ENCODE data around the gene DCUN1D5. TPM values are rescaled to one million over a fixed set of nuclear protein-coding genes. Genes with fewer than 3 reads are reported as not detected.

Gene DCUN1D5
- total and polyA plus RNA-seq, 2 of the 8 experiments (the other 6 are each of a cell fraction or from before 2014, with no cell fraction given), result 76.1 to 95.4 TPM

GRCh38 chr11:103076361-103076760, 15.6 kb downstream of the DCUN1D5 start:
- 85% methylated on average over 3 of the region's 3 CpGs; no CpG with 5 or more reads in 1 of the 2 experiments for WGBS, 2 experiments (ENCODE audit: extremely low coverage in 1 of 2, insufficient coverage in 1 of 2, insufficient read length in 1 of 2, insufficient replicate concordance in 2 of 2, low coverage in 1 of 2, low lambda C conversion rate in 2 of 2, missing lambda C conversion rate in 1 of 2)
- H3K4me1 ChIP-seq (replicated peaks in 1 of 4; ENCODE audit: control insufficient read depth in 3 of 4, insufficient read depth in 4 of 4, low read length in 3 of 4), result no peaks in the 10 kb centered on the region
- peaks cover 9 to 64% (median 32%) of the 10 kb centered on the region in 4 experiments for H3K36me3 ChIP-seq (ENCODE audit: control insufficient read depth in 2 of 4, insufficient read depth in 4 of 4, low read length in 3 of 4)
- no peak overlapping the region for H2BK120ac ChIP-seq (replicated peaks; ENCODE audit: low read depth, low read length)
- H2BK12ac ChIP-seq (ENCODE audit: low read depth, low read length), result no peak overlapping the region
- no peaks in the 10 kb centered on the region for H3K9me3 ChIP-seq (ENCODE audit: insufficient read depth in 2 of 2, low read depth in 1 of 2, low read length in 1 of 2)
- peaks cover 2 to 9% of the 10 kb centered on the region in 2 experiments for H4K20me1 ChIP-seq (replicated peaks in 1 of 2; ENCODE audit: control insufficient read depth in 1 of 2, insufficient read depth in 2 of 2, low read length in 2 of 2)
- no peak overlapping the region for H2BK15ac ChIP-seq (ENCODE audit: low read length)
- H2BK20ac ChIP-seq (ENCODE audit: low read length), result no peak overlapping the region
- no peak overlapping the region for H3K27ac ChIP-seq (ENCODE audit: low read depth, low read length)
- TF ChIP-seq CBX8 (IDR thresholded peaks at IDR 0.05; ENCODE audit: borderline replicate concordance, low read depth, low read length) (no peak), TEAD4 (IDR thresholded peaks at IDR 0.05; ENCODE audit: low read depth, low read length) (no peak), NRF1 (IDR thresholded peaks at IDR 0.05; ENCODE audit: low read depth, low read length) (no peak), MAFK (IDR thresholded peaks at IDR 0.05; ENCODE audit: low read depth, low read length) (no peak)
- H3K9ac ChIP-seq (replicated peaks in 1 of 4; ENCODE audit: extremely low read depth in 1 of 4, low read depth in 3 of 4, low read length in 3 of 4), result no peak overlapping the region
- ChIA-PET POLR2A (ENCODE audit: partially characterized antibody) (interaction anchor here (2.5 kb wide), 1 partner anchor 11 kb away, joined by 12 read pairs; no protein-coding TSS in a partner anchor), CTCF (ENCODE audit: partially characterized antibody) (interaction anchor here (1.1 kb wide), 1 partner anchor 40 kb away, joined by 3 read pairs; no protein-coding TSS in a partner anchor)
- no peak overlapping the region for H4K8ac ChIP-seq (ENCODE audit: extremely low read depth, insufficient read depth, low read length)
- no peak overlapping the region for H3K14ac ChIP-seq (ENCODE audit: insufficient read length)
- H3K4me3 ChIP-seq (ENCODE audit: extremely low read depth in 1 of 4, insufficient read depth in 2 of 4, low read depth in 3 of 4, low read length in 4 of 4), result no peak overlapping the region
- H3K23me2 ChIP-seq (ENCODE audit: low read depth, low read length), result no peaks in the 10 kb centered on the region; the same call in 1 of the 2 replicates
- peaks cover 0 to 81% of the 10 kb centered on the region in 2 experiments; a peak in 2 of 4 replicates for H3K79me2 ChIP-seq (ENCODE audit: control insufficient read depth in 1 of 2, insufficient read depth in 2 of 2, low read length in 2 of 2)
- no peak for DNase-seq (ENCODE audit: low read depth in 1 of 2, low spot score in 2 of 2)
- H3K23ac ChIP-seq (ENCODE audit: insufficient read length), result no peak overlapping the region
- H3K56ac ChIP-seq (replicated peaks; ENCODE audit: insufficient read length, low read depth, low read length), result no peak overlapping the region
- H3K27me3 ChIP-seq (replicated peaks in 1 of 4; ENCODE audit: control insufficient read depth in 3 of 4, extremely low read depth in 1 of 4, insufficient read depth in 3 of 4, low read length in 3 of 4), result no peaks in the 10 kb centered on the region
- H2AFZ ChIP-seq (ENCODE audit: low read length), result no peak overlapping the region
- no peak overlapping the region for H4K5ac ChIP-seq (ENCODE audit: insufficient read length, low read depth, low read length)
- H3K18ac ChIP-seq (ENCODE audit: extremely low read depth, low read length), result no peak overlapping the region
- no peak for FAIRE-seq
- H4K91ac ChIP-seq (replicated peaks; ENCODE audit: insufficient read length, low read length), result no peak overlapping the region
- H3K79me1 ChIP-seq (ENCODE audit: low read depth, low read length), result peaks cover 6% of the 10 kb centered on the region
- no peak overlapping the region for H2AK5ac ChIP-seq (ENCODE audit: low read depth, low read length)
- H3K4me2 ChIP-seq (ENCODE audit: insufficient read depth in 1 of 2, low read depth in 2 of 2, low read length in 2 of 2), result no peak overlapping the region
- H2BK5ac ChIP-seq (ENCODE audit: low read depth, low read length), result no peak overlapping the region
- H3K4ac ChIP-seq (replicated peaks; ENCODE audit: insufficient read length, low read depth, low read length), result no peak overlapping the region
